Stimulated activated CD4-positive, alpha-beta T cell treated with anti-CD3 and anti-CD28 coated beads, TNF-alpha, amount 100 ng/mL, for 48 hours (primary cell): ENCODE measurements around the gene OR7G2.

Experiments
- DNase-seq, 3 donors: peaks; one replicate each; pipeline ENCODE4 v3.0.0-alpha.2; 2020; ENCODE audit warnings: low read depth in 3 of 3

The OR7G2 gene

DNA sequence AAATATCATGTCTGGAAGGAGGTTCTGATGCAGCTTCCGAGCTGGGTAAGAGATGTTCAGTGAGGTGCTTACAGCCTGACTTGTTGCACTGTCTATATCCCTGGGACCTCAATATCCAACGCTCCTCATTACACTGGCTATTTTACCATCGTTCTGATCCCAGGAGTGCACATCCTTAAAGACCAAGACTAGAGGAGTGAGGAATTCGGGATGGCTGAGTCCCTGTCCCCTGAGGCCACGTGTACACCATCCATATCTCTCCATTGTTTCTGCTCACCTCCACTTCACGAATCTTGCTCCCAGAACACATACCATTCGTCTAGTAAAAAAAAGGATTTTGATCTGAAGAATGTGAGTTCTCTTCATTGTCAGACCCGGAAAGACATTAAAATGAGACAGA is at the start of gene OR7G2:
OR7G2 (minus strand) TSS at position 101 of the 400 bp plus-strand sequence. CDS start 4,232 bp downstream, outside the sequence.
- DNase-seq = no peak

DNA sequence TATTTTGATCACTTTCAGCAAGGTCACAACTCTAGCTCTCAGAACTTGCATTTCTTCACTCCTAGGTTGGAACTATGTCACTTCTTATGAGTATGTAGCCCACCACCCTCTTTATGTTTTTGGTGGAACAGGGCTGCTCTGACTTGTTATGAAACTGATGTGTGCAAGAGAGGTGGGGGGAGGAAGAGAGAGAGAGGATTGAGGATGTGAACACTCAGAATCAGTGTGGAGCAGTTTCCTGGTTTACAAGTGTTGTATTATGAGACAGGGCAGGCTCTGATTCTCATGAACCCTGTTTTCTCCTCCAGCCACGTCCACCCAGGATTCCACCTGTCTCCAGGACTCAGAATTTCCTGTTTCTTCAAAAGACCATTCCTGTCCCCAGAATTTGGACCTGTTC is 49.0 kb upstream of the OR7G2 start:
- DNase-seq = no peak

DNA sequence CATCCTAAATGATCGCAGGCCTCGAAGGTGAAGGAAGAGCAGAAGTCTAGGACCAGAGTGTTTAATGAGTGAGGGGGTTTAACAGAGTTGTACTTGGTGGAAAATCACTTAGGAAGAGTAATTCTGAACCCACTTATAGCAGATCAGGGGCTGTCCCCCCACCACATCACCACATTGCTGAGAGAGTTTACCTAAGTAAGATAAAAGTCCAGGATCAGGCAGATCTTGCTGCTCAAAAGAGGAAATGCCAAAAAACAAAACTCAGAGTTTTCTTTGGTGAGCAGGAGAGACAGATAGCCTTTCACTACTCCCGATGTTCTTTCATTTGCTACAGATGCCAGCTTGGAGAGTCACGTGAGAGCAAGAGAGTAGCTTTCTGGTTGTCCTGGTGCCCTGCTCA is 48.3 kb upstream of the OR7G2 start:
- no peak for DNase-seq

DNA sequence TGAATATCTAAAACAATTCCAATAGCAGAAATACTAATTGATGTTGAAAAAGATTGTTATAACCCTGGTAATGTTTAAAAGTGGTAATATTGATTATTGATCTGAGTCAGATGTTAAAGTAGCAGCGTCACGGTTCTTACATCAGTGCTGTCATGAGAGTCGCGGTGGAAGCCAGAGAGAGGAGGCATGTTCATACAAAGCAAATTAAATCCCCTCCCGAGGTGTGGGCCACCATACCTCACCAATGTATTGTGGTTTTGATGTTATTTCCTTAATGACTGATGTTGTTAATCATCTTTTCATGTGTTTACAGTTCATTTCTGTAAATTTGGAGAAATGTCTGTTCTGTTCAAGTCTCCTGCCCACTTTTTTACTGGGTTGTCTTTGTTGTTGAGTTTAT is 44.1 kb upstream of the OR7G2 start:
- no peak for DNase-seq

DNA sequence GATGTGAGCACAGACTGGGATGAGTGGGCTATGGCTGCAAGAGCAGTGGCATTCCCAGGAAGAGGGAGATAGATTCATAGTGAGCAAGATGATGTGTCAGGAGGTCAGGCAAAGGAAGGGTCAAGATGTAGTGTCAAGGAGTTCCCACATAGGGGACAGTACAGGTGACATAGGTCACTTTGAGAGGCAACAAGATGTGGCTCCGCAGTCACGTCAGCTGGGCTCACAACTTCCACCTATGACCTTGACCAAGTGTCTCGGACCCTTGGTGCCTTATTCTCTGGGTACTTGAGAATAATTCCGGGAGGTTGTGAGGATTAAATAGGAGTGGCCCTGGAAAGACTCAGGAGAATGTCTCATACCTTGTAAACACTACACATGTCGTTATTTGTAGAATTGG is 43.4 kb upstream of the OR7G2 start:
- no peak for DNase-seq

DNA sequence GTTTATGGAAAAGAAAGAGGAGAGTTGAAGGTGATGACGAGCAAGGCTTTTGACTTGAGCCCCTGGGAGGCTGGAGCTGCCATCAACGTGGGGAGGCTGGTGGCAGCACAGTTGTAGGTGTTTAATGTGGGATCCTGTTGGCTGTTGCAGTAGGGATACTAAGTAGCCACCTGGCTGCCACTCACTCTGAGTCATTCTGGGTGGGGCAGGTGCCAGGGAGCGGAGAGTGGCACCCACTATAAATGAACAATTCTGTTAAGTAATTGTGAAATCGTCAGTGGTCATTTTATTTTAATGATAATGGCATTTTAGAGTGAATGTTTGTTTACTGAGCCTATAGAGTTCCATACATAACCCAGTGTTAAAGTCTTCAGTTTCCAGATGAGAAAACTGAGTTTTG is 42.7 kb upstream of the OR7G2 start:
- DNase-seq = no peak

DNA sequence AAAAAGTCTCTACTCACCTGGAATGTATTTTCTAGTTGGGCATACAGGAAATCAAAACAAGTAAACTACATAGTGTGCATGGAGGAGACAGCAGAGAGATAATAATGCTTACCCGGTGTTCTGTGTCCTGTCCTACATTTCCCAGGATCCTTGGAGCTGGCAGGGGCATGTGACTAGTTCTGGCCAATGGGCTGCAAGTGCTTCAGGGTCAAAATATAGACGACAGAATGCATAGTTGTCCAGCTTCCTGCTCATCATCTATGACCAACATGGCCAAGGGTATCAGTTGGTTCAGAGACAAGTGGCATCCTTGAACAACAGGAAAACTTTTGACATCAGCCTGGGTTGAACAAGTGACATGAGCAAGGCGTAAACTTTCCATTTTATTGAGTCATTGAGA is 41.4 kb upstream of the OR7G2 start:
- no peak for DNase-seq

DNA sequence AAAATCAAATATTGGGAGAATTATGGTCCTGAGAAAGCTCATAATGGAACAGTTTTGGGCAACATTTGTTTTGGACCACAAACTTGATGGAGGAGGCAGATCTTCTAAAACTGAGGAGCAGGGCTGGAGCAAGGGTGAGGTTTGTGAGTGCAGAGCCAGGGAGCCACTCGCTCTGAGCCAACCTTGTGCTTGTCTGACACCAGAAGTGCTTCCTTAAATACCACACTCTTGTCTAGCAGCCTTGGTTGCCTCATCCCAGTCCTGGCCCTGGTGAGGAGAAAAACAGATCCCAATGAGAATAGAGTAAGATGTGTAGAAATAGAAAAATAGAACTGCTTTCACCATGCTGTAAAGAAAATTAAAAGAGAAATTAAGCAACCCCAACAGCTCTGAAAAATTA is 39.6 kb upstream of the OR7G2 start:
- DNase-seq = no peak

DNA sequence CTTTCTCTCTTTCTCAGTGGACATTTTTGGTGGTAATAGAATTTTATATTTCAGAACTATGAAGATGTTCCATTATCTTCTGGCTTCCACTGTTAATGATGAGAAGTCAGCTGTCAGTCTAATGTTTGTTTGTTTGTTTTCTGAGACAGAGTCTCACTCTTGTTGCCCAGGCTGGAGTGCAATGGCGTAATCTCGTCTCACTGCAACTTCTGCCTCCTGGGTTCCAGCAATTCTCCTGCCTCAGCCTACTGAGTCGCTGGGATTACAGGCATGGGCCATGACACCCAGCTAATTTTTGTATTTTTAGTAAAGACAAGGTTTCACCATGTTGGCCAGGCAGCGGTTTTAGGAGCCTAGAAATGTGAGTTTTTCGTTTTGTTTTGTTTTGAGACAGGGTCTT is 37.6 kb upstream of the OR7G2 start:
- no peak for DNase-seq

DNA sequence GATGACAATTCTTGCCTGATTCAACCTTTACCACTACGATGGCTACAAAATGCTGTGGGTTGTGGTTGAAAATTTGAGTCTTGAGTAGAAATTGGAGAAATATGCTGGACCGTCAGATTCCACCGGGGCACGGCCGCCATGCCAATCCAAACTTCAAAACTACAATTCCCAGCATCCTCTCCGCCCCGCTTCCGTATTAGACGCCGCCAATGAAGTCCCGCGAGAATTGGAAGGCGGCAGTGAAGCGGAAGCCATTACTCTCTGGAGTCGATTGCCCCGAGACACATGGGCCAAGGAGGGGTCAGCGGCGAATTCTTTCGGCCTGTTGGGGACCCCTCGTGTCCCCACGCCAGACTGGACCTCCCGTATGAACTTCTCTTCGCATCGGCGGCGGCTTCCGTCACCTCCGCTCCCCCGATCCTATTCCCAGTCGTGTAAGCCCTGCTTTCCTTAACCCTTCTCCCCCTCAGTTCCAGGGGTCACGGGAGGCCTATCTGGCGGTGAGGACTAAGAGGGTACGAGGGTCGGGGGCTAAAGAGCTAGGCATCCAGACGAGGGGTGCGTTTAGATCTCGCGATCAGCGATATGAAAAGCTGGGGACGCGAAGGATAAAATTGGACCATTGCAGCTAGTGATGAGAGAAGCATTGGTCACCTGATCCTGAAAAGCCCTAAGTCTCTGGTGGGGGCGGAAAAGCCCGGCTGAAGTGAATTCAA is 33.0 kb upstream of the OR7G2 start, which contains the start of gene ZNF317:
ZNF317 (plus strand) TSS at position 239 of the 716 bp plus-strand sequence. CDS start 15,620 bp downstream, outside the sequence.
- DNase-seq = peak; percentile 81 to 87 (median 83)

DNA sequence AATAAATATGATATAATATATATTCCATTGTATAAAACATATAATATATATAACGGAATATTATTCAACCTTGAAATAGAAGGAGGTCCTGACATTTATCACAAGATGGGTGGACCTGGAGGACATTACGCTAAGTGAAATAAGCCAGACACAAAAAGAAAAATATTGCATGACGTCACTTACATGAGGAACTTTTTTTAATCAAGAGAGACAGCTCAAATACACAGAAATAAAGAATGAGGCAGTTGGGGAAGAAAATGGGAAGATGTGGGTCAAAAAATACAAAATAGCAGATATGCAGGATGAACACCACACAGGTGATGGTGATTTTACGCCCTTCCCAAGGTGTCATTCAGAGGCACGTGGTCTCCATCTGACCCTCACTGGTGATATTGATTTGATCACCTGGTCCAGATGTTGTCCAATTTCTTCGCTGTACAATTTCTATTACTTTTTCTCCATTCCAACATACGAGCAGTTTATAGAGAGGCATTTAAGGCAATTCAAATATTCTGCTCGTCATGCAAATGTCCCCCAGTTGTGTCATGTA is 32.4 kb upstream of the OR7G2 start:
- peak in 1 of 3 donors; percentile 1 for DNase-seq

DNA sequence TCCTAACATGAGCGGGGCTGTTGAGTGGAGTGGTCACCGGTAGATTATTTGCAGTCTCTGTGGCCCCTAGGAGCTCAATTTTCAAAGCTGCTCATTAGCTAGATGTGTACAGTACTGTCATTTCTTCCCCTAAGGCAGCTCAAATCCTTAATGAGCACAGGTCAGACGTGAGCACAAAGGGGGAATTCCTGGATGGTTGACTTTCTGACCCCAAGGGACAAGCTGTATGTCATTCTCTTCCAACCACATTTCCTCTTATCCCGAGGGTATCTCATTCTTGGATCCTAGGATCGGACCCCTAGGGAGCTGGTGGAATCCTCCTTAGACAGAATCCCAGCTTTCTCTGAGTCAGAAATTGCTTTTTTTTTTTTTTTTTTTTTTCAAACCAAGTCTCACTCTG is 25.1 kb upstream of the OR7G2 start:
- DNase-seq = no peak

DNA sequence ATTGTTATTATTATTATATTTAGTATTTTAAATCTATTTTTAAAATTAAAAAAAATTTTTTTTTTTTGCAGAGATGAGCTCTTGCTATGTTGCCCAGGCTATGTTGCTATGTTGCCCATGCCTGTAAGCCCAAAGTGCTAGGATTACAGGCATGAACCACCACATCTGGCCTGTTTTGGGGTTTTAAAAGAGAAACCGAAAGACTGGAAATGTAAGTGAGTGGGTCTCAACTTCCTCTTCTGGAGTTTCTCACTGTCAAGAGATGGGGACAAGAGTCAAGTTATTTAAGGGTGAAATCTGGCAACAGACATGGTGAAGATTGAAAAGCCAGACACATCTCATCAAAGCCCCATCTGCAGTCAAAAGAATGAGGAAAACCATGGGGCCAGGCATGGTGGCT is 23.7 kb upstream of the OR7G2 start:
- DNase-seq = no peak

DNA sequence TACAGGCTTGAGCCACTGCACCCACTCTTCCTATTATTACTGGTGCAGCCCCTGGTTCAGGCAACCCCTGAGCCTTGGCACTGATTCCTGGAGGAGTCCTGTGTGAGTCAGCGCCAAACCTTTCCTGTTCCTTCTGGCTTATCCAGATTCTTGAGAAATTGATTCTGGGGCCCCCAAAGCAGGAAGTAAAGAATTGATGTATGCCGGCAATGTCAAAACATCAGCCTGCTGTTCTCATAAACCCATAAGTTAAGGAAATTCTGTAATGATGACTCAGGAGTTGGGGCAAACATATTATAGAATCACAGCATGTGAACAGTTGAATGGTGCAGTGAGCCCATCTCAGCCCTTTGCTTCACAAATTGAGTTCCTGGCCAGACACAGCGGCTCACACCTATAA is 20.9 kb upstream of the OR7G2 start:
- DNase-seq = no peak

DNA sequence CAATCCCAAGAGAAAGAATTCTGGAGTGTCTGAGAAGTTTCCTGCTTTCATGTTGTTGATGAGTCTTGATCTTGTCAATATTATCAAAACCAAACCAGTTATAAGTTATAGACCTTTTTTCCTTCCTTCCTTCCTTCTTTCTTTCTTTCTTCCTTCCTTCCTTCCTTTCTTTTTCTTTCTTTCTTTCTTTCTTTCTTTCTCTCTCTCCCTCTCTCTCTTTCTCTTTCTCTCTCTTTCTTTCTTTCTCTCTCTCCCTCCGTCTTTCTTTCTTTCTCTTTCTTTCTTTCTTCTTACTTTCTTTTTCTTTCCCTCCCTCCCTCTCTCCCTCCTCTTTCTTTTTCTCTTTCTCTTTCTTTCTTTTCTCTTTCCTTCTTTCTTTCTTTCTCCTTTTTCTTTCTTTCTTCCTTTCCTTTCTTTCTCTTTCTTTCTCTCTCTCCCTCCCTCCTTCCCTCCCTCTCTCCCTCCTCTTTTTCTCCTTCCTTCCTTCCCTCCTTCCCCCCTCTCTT is 19.7 kb upstream of the OR7G2 start, which contains the start of gene OR7G3:
OR7G3 (minus strand) TSS at position 51 of the 506 bp plus-strand sequence; CDS start at position 51, 0 bp downstream.
- no peak for DNase-seq

DNA sequence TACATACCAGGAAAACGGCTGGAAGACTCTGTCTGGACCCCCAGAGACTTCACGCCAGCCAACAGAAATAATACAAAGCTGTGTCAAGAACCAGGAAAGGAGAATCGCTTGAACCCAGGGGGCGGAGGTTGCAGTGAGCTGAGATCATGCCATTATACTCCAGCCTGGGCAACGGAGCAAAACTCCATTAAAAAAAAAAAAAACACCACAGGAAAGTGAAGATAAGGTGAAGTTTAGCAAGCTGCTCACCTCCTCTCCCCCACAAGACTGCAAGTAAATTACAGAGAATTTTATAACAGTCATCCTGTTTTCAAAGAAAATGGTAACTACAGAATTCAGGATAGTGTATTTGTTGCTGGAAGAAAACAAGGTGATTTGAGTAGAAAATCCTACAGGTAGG is 9.3 kb upstream of the OR7G2 start:
- DNase-seq = no peak

DNA sequence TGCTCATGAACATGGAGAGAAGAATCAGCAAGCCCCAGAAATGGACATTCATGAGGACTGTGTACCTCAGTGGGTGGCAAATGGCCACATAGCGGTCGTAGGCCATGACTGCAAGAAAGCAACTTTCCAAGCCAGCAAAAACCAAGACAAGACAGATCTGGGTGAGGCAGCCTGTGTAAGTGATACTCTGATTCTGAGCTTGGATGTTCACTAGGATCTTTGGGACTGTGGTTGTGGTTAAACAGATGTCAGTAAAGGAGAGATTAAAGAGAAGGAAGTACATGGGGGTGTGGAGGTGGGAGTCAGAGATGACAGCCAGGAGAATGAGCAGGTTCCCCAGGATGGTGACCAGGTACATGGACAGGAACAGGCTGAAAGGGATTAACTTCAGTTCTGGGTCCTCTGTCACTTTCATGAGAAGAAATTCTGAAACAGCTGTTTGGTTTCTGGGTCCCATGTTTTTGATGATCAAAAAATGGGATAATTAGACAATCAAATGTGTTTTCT is 8.1 kb upstream of the OR7G2 start, which contains the start of gene OR7G1:
OR7G1 (minus strand) TSS at position 457 of the 507 bp plus-strand sequence; CDS start at position 457, 0 bp downstream.
- DNase-seq = no peak

DNA sequence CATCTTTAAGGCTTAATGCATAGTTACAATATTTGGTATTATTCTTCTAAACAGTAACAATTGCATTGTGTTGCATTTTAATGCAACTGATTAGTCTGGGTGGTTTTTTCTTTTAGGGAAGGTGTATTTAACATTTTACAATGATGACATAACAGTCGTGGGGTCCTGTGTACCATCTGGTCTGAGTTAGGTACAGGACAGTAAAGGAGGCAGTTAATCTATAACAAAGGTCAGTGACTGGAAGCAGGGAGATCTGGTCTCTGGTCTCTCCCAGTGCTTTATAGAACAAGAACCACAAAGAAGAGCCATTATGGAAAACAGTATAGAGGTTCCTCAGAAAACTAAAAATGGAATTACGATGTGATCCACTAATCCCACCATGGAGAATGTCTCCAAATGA is 2.7 kb upstream of the OR7G2 start:
- DNase-seq = no peak

DNA sequence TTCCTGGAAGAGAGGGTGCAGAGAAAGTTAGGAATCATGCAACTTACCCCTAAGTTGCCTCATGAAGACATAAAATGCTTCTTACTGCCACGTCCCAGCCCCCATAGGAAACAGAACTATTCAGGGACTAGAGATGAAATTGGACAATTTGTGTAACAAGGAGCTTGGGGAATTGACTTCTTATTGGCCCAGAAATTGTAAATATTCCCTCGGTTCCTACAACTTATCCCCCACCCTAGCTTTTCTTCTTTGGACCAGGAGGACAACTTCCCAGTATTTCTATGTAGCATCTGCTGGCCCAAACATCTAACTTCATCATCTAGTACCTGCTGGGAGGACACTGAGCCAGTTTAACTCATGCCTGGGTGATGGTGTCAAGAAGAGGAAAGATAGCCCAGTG is 20.5 kb downstream of the OR7G2 start, which contains the start of gene OR1M1:
OR1M1 (plus strand) TSS at position 301 of the 400 bp plus-strand sequence. CDS start 6,184 bp downstream, outside the sequence.
- no peak for DNase-seq

DNA sequence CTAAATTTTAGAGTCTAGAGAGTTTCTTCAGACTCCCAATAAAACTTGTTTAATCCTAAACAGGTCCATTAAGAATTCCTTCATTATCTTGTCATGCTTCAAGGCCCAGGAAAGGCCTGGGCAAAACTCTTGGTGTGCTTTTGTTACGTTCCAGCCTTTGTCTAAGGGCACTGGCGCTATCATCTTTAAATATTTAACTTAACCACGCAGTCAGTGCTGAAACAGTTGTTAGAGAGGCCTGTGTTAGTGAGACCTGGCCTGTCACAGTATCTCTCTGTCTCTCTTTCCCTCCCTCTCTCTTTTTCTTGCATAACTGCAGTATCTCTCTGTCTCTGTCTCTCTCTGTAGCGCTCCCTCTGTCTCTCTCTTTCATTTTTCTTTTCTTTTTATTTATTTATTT is 28.6 kb downstream of the OR7G2 start:
- no peak for DNase-seq

DNA sequence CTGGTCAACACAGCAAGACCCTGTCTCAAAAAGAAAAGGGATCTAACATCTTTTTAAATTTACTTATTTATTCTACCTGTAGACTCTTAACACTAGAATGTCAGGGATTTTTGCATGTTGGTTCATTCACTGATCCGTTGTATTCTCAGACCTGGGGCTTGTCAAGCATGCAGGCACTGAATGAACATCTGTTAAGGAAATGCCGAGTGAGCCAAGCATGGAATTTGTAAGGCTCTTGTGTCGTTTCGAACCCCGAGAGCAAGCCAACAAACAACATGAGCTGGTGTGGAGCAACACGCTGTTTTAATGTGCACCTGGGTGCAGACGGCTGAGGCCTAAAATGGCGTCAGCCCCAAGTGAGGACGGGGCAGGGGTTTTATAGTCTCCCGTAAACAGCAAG is 30.4 kb downstream of the OR7G2 start:
- DNase-seq = no peak

DNA sequence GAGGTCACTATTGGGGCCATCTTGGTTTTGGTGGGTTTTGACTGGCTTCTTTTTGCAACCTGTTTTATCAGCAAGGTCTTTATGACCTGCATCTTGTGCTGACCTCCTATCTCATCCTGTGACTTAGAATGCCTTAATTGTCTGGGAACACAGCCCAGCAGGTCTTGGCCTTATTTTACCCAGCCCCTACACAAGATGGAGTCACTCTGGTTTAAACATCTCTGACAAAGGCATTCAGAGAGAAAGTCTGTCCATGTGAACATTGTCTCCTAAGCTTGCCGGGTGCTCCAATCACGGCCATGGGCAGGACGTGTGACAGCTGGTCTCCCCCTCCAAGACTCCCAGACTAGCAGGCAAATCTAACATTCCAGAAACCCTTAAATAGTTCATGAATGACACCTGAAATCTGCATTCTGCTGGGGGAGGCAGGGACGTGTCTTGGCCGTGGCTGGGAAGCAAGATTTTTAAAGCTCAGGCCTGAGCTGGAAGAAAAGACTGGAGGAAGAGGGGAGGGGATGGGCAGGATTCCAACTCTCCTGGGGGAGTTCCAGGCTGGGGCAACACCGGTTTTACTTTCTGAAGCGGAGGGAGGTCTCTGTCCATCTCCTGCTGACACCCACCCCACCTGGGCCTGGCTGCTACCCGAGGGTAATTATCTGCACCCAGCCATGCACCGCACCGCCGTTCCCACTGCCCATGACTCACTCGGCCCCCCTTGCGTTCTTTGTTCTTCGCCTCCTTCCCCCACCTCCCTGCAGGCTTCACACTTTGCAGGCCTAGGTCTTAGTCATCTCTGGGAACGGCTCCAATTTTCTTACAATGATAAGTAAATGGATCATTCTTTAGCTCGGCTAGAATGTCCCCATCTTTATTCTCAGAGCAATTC is 32.0 kb downstream of the OR7G2 start:
- no peak for DNase-seq
